Bronchial epithelial cell (primary cell): Measurements from ENCODE around the gene DNAH11. TPM values are rescaled to one million over a fixed set of nuclear protein-coding genes. Genes with fewer than 3 reads are reported as not detected.

Source experiments
- DNase-seq: peaks from one replicate; pipeline ENCODE4 v3.0.0-alpha.2; 2010; ENCODE audit warnings: low read depth
- FAIRE-seq: peaks from 2 replicates; lab custom pipeline; 2011; peaks lifted over from hg19 to GRCh38; lab: Jason Lieb, UNC
- H3K27me3 ChIP-seq: 2 replicates; pipeline ENCODE4 v1.5.1; 2011; ENCODE audit warnings: low read length; ENCODE audit not compliant: control insufficient read depth, insufficient read depth
- H3K36me3 ChIP-seq: 2 replicates; pipeline ENCODE4 v1.5.1; 2011; ENCODE audit warnings: low read length; ENCODE audit not compliant: control insufficient read depth, insufficient read depth
- H3K4me3 ChIP-seq: 2 replicates; pipeline ENCODE4 v1.5.1; 2011; ENCODE audit warnings: mild to moderate bottlenecking, low read depth, low read length, control low read depth
- total RNA-seq: library from RNA; depleted of rRNA; stranded (reverse); fragments of >200 nt; gene quantifications from 2 replicates; pipeline ENCODE4 v1.2.1, GENCODE V29; 2014
- TF ChIP-seq, protein P1 (sequence below): IDR thresholded peaks from 2 replicates; pipeline ENCODE4 v1.5.1; 2011; ENCODE audit warnings: mild to moderate bottlenecking, moderate library complexity, low read length, control low read depth, inconsistent platforms; ENCODE audit not compliant: insufficient read depth, severe bottlenecking

The DNAH11 gene
- total RNA-seq, 1 donor from 2014 or later, result 2.6 TPM

- TF ChIP-seq, protein P1, sequence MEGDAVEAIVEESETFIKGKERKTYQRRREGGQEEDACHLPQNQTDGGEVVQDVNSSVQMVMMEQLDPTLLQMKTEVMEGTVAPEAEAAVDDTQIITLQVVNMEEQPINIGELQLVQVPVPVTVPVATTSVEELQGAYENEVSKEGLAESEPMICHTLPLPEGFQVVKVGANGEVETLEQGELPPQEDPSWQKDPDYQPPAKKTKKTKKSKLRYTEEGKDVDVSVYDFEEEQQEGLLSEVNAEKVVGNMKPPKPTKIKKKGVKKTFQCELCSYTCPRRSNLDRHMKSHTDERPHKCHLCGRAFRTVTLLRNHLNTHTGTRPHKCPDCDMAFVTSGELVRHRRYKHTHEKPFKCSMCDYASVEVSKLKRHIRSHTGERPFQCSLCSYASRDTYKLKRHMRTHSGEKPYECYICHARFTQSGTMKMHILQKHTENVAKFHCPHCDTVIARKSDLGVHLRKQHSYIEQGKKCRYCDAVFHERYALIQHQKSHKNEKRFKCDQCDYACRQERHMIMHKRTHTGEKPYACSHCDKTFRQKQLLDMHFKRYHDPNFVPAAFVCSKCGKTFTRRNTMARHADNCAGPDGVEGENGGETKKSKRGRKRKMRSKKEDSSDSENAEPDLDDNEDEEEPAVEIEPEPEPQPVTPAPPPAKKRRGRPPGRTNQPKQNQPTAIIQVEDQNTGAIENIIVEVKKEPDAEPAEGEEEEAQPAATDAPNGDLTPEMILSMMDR, result no peak
- FAIRE-seq, result no peak
- no peak for DNase-seq
- no peaks in the 10 kb centered on the region for H3K27me3 ChIP-seq
- H3K4me3 ChIP-seq, result no peak overlapping the region
- no peaks in the 10 kb centered on the region for H3K36me3 ChIP-seq
Observed at GRCh38 chr7:21603972-21604749, 61.3 kb downstream of the DNAH11 start.

DNA sequence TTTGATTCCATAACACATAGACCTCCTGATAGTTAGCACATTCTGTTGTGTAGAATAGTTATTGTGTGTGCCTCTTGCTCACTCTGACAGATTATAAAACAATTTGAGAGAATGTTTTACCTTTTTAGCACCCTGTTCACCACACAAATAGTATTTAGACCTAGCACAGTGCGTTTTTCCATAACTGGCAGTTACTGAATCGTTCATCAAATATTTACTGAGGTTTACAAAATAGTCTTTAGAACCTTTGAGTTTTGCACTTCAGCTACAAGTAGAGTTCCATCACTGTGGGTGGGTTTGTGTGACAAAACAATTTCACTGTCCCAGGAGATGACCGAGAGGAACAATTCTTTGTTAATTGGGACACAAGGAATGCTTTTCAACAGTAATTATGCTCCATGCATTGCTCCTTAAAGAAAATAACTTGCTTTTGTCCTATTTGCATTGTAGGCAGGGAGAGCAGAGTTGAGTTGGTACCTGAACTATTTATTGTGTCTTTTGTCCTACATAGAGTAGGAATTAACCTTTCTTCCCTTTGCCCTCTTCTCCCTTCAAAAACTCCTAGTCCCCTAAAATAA, 62.3 kb downstream of the DNAH11 start:
- DNase-seq (no peak), FAIRE-seq (no peak)
- H3K4me3 ChIP-seq, result no peak overlapping the region
- TF ChIP-seq, protein P1, result no peak
- H3K27me3 ChIP-seq, result no peaks in the 10 kb centered on the region
- no peaks in the 10 kb centered on the region for H3K36me3 ChIP-seq

DNA sequence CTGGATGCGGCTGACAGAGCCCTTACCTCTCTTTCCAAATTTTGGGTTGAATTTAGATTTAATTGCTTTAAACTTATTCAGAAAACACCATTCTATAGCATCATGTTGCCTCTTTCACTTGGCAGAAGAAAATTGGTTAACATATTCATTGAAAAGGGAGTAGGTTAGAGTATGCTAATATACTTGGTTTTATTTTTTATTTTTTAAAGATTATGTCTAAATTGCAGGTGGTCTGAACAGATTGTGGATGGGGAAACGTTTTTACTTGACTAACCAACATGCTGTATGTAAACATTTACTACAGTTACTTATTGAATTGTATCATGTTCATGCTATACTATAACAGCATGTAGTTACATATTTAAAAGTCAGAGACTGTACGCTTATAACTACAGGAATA, 65.6 kb downstream of the DNAH11 start:
- DNase-seq (no peak), FAIRE-seq (no peak)
- H3K4me3 ChIP-seq, result no peak overlapping the region
- H3K27me3 ChIP-seq, result no peaks in the 10 kb centered on the region
- H3K36me3 ChIP-seq, result no peaks in the 10 kb centered on the region
- TF ChIP-seq, protein P1, result no peak

GRCh38 chr7:21611129-21611528, 68.3 kb downstream of the DNAH11 start:
- Histone ChIP-seq H3K27me3 (no peaks in the 10 kb centered on the region), H3K36me3 (no peaks in the 10 kb centered on the region), H3K4me3 (no peak overlapping the region)
- TF ChIP-seq, protein P1, result no peak
- no peak for DNase-seq
- no peak for FAIRE-seq

DNA sequence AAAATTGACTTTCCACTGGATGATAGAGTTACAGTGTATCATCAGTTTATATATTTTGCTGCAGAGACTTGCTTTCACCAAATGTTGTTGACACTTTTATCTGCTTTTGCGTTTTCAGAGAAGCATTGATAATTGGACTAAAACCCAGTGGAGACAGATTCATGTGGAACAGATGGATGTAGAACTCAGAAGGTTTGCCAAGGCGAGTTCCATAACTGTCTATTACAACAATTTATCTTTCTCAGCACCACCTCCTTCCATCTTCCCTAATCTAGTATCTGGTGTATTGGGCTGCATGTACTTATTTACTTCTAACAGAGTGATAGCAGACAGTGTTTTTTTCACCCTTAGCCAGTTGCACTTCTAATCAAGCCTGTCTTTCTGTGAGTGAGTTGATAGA, 73.3 kb downstream of the DNAH11 start:
- Histone ChIP-seq H3K4me3 (no peak overlapping the region), H3K36me3 (no peaks in the 10 kb centered on the region), H3K27me3 (no peaks in the 10 kb centered on the region)
- FAIRE-seq, result no peak
- no peak for DNase-seq
- TF ChIP-seq, protein P1, result no peak
